HG02623 (cell line): ENCODE results near the gene TOMM20.
"Not testable (repeated sequence)": the region's sequence is repeated elsewhere in the genome, so short reads cannot be mapped to it uniquely, and the experiment has no call there.

ENCODE experiments used
- ATAC-seq: cut with Tn5 transposase; IDR thresholded peaks from one replicate; pipeline ENCODE4 v1.9.1; 2021; ENCODE audit warnings: moderate library complexity; ENCODE audit not compliant: unreplicated experiment

Gene TOMM20

DNA sequence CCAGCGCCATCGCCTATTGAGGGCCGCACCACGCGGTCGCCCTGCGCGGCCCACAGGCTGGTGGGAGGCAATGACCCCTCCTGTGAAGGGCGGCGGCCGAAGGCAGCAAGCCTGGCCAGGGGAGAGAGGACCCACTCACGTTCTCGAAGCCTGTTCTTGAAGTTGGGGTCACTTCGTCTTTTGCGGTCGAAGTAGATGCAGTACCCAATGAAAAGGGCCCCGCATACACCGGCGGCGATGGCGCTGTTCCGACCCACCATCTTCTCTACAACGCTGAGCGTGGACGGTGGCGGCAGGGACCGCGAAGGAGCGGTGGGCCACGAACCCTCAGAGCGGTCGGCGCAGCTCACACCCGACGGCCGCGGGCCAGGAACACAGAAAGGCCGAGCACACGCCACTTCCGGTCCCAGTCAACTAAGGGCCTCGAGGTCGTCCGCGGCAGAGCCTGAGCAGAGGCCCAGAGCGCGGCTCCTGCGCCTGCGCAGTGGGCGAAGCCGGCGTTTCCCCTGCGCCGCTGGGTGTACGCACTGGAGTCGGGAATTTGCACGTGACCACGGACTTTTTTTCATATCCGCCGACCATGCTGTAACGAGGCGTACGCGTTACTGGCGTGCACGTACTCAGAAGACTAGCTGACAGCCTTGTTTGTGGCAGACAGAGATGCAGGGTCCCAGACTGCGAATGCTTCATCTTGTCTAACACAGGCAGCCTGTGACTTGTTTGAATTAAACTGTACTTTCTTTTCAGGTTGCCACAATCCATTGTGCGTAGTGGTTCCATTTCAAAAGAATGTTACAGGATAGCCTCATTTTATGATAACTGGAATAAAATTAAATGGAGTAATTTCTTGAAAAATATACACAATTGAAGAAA is at the start of gene TOMM20:
Gene TOMM20 (minus strand): TSS at position 382 of the 873 bp plus-strand sequence. CDS start 122 bp downstream, at position 260.
- ATAC-seq, result peak; percentile 93

- no peak for ATAC-seq
Observed at GRCh38 chr1:235176486-235176885, 47.8 kb upstream of the TOMM20 start.

DNA sequence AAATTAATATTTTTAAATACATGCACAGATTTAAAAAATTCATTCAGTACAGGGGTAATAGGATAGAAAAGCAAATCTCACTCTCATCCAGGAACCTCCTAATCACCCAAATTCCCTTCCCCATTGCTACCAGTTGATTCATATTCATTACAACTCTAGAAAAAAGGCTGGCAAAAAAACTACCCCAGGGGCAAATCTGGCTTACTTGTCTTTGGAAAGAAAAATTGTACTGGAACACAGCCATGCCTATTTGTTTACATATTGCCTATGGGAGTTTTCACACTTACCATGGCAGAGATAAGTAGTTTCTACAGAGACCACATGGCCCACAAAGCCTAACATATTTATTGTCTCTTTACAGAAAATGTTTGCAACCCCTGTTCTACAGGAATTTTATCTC is 41.3 kb upstream of the TOMM20 start:
- no peak for ATAC-seq

- no peak for ATAC-seq
Observed at GRCh38 chr1:235168375-235168774, 39.7 kb upstream of the TOMM20 start.

GRCh38 chr1:235161685-235162327 is 33.2 kb upstream of the TOMM20 start:
- ATAC-seq, result no peak

DNA sequence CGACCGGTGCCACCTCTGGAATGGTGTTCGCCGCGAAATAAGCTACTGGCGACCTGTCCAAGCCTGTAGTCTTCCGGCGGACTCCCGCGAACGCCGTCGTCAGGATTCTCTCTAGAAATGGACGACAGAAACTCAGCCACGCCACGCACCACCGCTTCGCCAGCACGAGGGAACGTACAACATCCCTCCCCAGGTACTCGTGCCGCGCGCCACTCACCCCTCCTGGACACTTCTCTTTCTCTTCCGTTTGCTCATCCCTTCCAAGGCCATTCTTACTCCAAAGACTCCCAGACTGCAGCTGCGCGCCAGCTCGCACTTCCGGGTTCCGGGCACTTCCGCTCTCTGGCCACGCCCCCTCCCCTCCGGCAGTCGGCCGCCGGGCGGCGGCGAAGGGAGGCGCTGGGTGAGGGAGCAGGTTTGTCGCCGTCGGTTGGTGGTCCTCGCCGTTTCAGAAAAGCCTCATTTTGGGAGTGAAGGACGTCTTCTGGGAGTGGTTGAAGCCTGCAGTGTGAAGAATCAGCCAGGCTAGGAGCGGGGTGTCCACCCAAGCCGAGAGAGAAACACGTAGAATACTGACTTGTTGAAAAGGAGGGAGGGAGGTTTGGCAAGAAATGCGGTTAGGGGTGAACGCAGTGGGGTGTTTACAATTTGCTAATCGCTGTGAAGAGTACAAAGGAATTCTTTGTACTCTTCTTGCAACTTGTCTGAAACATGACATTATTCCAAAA is 32.5 kb upstream of the TOMM20 start, which contains the start of gene RBM34:
Gene RBM34 (minus strand): TSS at position 294 of the 728 bp plus-strand sequence. CDS start 24 bp downstream, at position 270.
- peak; percentile 88 for ATAC-seq

- ATAC-seq, result peak; percentile 30
Observed at GRCh38 chr1:235160383-235160956, 31.8 kb upstream of the TOMM20 start.

DNA sequence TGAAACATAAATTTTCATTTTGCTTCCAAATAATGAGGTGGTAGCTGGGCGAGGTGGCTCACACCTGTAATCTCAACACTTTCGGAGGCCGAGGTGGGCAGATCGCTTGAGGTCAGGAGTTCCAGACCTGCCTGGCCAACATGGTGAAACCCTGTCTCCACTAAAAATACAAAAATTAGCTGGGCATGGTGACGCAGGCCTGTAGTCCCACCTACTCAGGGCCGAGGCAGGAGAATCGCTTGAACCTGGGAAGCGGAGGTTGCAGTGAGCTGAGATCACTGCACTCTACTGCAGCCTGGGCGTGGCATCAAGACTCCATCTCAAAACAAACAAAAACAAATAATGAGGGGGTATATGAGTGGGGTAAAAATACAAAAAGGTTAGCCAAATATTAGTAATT is 31.3 kb upstream of the TOMM20 start:
- ATAC-seq, result not testable (repeated sequence)

- ATAC-seq, result not testable (repeated sequence)
Observed at GRCh38 chr1:235159284-235159683, 30.6 kb upstream of the TOMM20 start.

- ATAC-seq, result no peak
Observed at GRCh38 chr1:235158680-235159079, 30.0 kb upstream of the TOMM20 start.

DNA sequence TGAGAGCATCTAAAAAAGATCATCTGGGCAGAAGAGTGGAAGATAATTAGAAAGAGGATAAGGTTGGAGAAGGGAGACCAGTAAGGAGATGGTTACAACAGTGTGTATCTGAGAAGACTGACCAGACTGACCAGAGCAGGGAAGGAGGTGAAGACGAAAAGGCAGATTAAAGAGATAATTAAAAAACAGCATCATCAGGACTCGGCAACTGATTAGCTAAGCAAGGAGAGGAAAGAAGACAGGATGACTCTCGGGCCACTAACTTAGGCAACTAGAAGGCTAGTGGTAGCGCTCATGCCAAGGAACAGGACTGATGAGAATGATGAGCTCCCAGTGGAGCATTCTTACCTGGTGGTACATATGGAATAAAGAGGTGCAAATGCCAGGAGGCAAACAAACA is 28.5 kb upstream of the TOMM20 start:
- no peak for ATAC-seq

GRCh38 chr1:235156740-235157139 is 28.1 kb upstream of the TOMM20 start:
- ATAC-seq, result no peak

GRCh38 chr1:235156265-235156664 is 27.6 kb upstream of the TOMM20 start:
- no peak for ATAC-seq

GRCh38 chr1:235152235-235152634 is 23.6 kb upstream of the TOMM20 start:
- ATAC-seq, result no peak

DNA sequence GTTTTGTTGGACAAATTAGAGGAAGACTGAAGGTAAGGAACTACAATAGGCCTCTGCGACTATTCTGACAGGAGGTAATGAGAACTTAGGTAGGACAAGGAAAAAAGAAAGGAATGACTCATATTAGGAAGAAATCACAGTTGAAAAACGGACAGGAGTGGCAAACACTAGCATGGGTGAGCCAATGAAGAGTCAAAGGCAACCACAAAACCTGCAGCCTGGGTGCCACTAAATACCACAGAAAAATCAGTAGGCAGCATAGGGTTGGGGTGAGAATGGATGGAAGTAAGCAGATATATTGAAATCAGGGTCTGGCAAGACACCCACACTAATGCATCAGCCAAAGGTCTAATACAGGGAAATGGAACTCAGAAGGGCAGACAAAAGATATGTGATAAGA is 22.4 kb upstream of the TOMM20 start:
- ATAC-seq, result no peak

GRCh38 chr1:235149824-235150223 is 21.2 kb upstream of the TOMM20 start:
- no peak for ATAC-seq

- no peak for ATAC-seq
Observed at GRCh38 chr1:235147269-235147668, 18.6 kb upstream of the TOMM20 start.

GRCh38 chr1:235145639-235146038 is 17.0 kb upstream of the TOMM20 start:
- no peak for ATAC-seq

DNA sequence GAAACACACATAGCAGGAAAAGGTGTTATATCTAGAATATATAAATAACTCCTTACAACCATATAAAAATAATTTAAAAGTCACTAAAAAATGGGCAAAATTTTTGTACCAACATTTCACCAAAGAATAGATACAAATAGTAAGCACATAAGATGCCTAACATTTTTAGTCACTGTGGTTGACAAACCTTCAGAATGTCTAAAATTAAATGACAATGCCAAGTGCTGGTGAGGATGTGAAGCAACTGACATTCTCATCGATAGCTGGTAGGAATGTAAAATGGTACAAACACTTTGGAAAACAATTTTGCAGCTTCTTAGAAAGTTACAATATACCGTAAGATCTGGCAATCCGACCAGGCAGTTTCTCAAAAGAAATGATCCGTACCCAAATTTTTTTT is 14.4 kb upstream of the TOMM20 start:
- no peak for ATAC-seq

DNA sequence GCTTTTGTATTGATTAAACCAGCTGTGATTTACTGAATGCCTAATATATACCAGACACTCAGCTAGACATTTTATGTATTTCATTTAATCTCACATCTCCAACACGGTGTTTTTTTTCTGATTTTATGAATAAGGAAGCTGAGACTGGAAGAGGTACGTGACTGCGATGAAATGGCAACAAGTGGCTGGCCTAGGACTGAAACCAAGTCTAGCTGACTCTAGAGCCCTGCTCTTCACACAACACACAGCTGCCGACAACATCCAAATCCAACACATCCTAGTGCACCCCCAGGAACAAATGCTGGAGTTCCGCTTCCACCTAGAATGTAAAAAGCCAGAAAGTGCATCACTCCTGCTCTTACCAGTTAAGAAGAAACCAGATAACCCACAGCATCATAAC is 10.7 kb upstream of the TOMM20 start:
- ATAC-seq, result no peak

- no peak for ATAC-seq
Observed at GRCh38 chr1:235138821-235139220, 10.2 kb upstream of the TOMM20 start.
